Ovary (tissue), 3 donors: Measurements from ENCODE around the gene EEF1G.

ENCODE experiments used
- EP300 ChIP-seq: sonication (generic); formaldehyde crosslinking; IDR thresholded peaks from one replicate; pipeline ENCODE4 v1.6.1; 2017; ENCODE audit warnings: antibody characterized with exemption
- TF ChIP-seq, protein P1 (sequence below), 3 donors: fragments of 450-650 bp in 2 of 3; fragments of 200-600 bp in 1 of 3; IDR thresholded peaks; one replicate each; pipeline versions ENCODE4 v1.5.1 to v1.8.0; 2016 to 2022; ENCODE audit warnings: antibody characterized with exemption in 3 of 3, mild to moderate bottlenecking in 1 of 3
- donor health status: DM: no; HTN: no; CAD: no.

DNA sequence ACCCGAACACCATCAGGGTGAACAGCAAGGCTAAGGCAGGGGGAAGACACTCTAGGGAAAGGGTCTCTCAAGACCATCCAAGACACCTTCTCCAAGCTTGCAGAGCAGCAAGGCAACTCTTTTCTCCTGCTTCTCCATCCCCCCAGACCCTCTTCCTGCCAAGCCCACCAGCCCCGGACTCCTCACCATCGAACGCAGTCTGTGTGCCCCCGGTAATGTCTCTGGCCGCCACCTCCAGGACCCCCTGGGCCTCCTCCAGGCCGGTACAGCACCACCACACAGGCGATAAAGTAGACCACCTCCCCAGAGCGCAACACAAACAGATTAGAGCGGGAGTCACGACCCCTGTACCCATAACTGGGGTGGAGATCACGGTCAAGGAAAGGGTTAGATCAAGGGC is 35.1 kb upstream of the EEF1G start:
- TF ChIP-seq, protein P1, sequence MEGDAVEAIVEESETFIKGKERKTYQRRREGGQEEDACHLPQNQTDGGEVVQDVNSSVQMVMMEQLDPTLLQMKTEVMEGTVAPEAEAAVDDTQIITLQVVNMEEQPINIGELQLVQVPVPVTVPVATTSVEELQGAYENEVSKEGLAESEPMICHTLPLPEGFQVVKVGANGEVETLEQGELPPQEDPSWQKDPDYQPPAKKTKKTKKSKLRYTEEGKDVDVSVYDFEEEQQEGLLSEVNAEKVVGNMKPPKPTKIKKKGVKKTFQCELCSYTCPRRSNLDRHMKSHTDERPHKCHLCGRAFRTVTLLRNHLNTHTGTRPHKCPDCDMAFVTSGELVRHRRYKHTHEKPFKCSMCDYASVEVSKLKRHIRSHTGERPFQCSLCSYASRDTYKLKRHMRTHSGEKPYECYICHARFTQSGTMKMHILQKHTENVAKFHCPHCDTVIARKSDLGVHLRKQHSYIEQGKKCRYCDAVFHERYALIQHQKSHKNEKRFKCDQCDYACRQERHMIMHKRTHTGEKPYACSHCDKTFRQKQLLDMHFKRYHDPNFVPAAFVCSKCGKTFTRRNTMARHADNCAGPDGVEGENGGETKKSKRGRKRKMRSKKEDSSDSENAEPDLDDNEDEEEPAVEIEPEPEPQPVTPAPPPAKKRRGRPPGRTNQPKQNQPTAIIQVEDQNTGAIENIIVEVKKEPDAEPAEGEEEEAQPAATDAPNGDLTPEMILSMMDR (IDR thresholded peaks at IDR 0.05): no peak
- TF ChIP-seq EP300: no peak
